Endometrial microvascular endothelial cells (primary cell): ENCODE data around the gene RS1. TPM values are rescaled to one million over a fixed set of nuclear protein-coding genes. Genes with fewer than 3 reads are reported as not detected.

Experiments used
- in situ Hi-C: cut with HindIII; loops from 2 replicates; pipeline ENCODE4 v1.10.0; 2017; ENCODE audit warnings: low sequenced_read_pairs, low pct_unique_long_range_greater_than_20kb; ENCODE audit errors: inconsistent ontology term
- total RNA-seq: library from RNA; depleted of rRNA; stranded (reverse); fragments of >200 nt; gene quantifications from one replicate; pipeline ENCODE4 v1.2.3, GENCODE V29; 2015; ENCODE audit errors: inconsistent ontology term

RS1 gene
- total RNA-seq, 1 donor from 2014 or later, result not detected

- in situ Hi-C loops, result no loop called here
Measured at GRCh38 chrX:18619288-18619687, 52.6 kb downstream of the RS1 start.

GRCh38 chrX:18617407-18617750 lies 54.5 kb downstream of the RS1 start:
- in situ Hi-C loops, result no loop called here

- in situ Hi-C loops, result no loop called here
Measured at GRCh38 chrX:18616688-18617406, 55.1 kb downstream of the RS1 start.

- in situ Hi-C loops, result no loop called here
Measured at GRCh38 chrX:18613930-18614639, 57.8 kb downstream of the RS1 start.

- in situ Hi-C loops, result no loop called here
Measured at GRCh38 chrX:18607966-18608365, 63.9 kb downstream of the RS1 start.

GRCh38 chrX:18598413-18598812 lies 73.5 kb downstream of the RS1 start:
- in situ Hi-C loops, result no loop called here

GRCh38 chrX:18596096-18596495 lies 75.8 kb downstream of the RS1 start:
- in situ Hi-C loops, result no loop called here

- in situ Hi-C loops, result no loop called here
Measured at GRCh38 chrX:18594079-18594478, 77.8 kb downstream of the RS1 start.

GRCh38 chrX:18591834-18592233 lies 80.1 kb downstream of the RS1 start:
- in situ Hi-C loops, result no loop called here

Other genes starting within 250 kb of the RS1 start
- 0.93 TPM for gene CDKL5, start 246.5 kb downstream of the RS1 start, total RNA-seq
- gene PPEF1, start 35.5 kb upstream of the RS1 start, total RNA-seq, result not detected